HG03064 (cell line): ENCODE results near the gene HIC1.
A peak's percentile ranks its signal among the peaks of the same experiment; 100 is the strongest.

ENCODE experiments used
- ATAC-seq: cut with Tn5 transposase; IDR thresholded peaks from one replicate; pipeline ENCODE4 v1.9.1; 2021; ENCODE audit warnings: low read depth; ENCODE audit not compliant: unreplicated experiment

The HIC1 gene

GRCh38 chr17:2043785-2044184, 11.1 kb upstream of the HIC1 start:
- ATAC-seq = no peak

GRCh38 chr17:2044263-2044894, 10.5 kb upstream of the HIC1 start:
- ATAC-seq = no peak

DNA sequence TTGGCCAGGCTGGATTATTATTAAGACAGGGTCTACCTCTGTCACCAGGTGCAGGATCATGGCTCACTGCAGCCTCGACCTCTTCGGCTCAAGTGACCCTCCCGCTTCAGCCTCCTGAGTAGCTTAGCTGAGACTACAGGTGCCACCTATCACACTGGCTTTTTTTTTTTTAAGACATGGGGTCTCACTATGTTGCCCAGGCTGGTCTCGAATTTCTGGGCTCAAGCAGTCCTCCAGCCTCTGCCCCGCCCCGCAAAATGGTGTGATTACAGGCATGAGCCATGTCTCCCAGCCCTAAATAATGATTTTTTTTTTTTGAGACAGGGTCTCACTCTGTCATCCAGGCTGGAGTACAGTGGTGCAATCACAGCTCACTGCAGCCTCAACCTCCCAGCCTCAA, 7.3 kb upstream of the HIC1 start:
- no peak for ATAC-seq

DNA sequence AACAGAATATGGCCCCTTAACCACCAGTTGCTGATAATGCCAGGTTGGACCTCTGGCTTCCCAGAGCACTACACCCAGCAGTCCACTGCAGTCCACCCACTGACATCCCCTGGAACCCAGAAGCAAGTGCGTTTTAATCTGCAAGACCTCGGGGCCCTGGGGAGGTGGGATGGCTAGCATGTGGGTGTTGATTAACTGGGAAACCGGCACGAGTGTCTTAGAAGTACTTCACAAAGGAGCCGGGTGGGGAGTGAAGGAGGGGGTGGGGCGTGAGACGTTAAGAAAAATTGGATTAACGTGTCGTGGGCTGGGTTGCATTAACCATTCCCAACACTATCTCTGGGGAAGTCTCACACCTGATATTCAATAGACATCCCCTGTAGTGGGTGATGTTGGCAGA, 6.1 kb upstream of the HIC1 start:
- ATAC-seq = no peak

- ATAC-seq = peak; percentile 39
Observed at GRCh38 chr17:2049333-2050299, 5.3 kb upstream of the HIC1 start.

- ATAC-seq = no peak
Observed at GRCh38 chr17:2050300-2051060, 4.4 kb upstream of the HIC1 start.

DNA sequence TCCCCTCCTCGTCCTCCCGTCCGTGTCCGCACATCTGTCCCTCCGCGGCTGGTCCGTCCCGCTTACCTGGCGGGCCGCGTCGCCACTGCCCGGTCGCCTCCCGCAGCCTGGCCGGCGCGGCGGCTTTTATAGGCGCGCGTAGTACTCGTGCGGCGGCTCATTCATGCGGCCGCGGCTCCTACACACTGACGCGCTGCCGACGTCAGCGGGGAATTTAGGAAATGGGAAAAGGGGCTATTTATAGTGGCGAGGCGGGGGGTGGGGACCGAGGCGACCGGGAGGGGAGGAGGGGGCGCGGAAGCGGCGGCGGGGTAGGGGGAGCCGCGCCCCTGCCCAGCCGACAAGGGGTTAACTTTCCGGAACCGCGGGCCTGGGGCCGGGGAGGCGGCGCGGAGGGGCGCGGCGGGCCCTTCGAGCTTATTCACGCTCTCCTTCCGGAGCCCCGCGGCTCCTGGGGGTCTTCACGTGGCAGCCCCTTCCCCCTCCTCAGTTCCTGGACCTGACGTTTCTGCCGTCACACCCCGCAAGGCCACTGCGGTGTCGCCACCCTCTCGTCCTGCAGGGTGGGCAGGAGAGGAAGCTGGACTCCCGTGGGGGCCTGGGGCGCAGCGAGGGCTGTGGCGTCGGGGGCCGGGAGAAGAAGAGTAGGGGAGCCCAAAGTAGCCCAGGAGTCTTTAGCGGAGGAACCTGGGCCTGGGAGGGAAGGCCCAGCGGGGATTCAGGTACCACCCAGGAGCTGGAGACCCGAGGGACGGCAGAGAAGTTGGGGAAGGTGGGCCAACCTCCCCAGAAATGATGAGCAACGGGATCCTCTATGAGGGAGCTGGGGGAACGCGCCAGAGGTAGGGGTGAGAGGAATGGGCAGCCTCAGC, 3.6 kb upstream of the HIC1 start:
- ATAC-seq = no peak

- no peak for ATAC-seq
Observed at GRCh38 chr17:2051933-2052559, 2.9 kb upstream of the HIC1 start.

GRCh38 chr17:2053380-2054261, 1.3 kb upstream of the HIC1 start:
- ATAC-seq = no peak

DNA sequence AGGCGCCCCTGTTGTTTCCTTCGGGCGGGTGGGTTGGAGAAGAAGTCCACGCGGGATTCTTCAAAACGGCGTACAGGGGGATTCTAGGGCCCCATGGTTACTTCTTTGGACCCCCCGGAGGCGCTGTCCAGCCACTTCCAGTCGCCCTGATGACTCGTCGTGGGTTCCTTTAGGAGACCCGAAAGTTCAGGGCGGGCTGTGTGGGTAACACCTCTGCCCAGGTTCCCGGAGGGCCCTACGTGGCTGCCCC, 716 bp upstream of the HIC1 start:
- no peak for ATAC-seq

- ATAC-seq = no peak
Observed at GRCh38 chr17:2055292-2056205, 646 bp downstream of the HIC1 start.

DNA sequence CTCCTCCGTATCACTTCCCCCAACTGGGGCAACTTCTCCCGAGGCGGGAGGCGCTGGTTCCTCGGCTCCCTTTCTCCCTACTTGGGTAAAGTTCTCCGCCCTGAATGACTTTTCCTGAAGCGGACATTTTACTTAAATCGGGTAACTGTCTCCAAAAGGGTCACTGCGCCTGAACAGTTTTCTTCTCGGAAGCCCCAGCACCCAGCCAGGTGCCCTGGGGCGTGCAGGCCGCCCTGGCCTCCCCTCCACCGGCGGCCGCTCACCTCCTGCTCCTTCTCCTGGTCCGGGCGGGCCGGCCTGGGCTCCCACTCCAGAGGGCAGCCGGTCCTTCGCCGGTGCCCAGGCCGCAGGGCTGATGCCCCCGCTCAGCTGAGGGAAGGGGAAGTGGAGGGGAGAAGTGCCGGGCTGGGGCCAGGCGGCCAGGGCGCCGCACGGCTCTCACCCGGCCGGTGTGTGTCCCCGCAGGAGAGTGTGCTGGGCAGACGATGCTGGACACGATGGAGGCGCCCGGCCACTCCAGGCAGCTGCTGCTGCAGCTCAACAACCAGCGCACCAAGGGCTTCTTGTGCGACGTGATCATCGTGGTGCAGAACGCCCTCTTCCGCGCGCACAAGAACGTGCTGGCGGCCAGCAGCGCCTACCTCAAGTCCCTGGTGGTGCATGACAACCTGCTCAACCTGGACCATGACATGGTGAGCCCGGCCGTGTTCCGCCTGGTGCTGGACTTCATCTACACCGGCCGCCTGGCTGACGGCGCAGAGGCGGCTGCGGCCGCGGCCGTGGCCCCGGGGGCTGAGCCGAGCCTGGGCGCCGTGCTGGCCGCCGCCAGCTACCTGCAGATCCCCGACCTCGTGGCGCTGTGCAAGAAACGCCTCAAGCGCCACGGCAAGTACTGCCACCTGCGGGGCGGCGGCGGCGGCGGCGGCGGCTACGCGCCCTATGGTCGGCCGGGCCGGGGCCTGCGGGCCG, 1.6 kb downstream of the HIC1 start:
- no peak for ATAC-seq

DNA sequence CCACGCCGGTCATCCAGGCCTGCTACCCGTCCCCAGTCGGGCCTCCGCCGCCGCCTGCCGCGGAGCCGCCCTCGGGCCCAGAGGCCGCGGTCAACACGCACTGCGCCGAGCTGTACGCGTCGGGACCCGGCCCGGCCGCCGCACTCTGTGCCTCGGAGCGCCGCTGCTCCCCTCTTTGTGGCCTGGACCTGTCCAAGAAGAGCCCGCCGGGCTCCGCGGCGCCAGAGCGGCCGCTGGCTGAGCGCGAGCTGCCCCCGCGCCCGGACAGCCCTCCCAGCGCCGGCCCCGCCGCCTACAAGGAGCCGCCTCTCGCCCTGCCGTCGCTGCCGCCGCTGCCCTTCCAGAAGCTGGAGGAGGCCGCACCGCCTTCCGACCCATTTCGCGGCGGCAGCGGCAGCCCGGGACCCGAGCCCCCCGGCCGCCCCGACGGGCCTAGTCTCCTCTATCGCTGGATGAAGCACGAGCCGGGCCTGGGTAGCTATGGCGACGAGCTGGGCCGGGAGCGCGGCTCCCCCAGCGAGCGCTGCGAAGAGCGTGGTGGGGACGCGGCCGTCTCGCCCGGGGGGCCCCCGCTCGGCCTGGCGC, 2.4 kb downstream of the HIC1 start:
- ATAC-seq = no peak

DNA sequence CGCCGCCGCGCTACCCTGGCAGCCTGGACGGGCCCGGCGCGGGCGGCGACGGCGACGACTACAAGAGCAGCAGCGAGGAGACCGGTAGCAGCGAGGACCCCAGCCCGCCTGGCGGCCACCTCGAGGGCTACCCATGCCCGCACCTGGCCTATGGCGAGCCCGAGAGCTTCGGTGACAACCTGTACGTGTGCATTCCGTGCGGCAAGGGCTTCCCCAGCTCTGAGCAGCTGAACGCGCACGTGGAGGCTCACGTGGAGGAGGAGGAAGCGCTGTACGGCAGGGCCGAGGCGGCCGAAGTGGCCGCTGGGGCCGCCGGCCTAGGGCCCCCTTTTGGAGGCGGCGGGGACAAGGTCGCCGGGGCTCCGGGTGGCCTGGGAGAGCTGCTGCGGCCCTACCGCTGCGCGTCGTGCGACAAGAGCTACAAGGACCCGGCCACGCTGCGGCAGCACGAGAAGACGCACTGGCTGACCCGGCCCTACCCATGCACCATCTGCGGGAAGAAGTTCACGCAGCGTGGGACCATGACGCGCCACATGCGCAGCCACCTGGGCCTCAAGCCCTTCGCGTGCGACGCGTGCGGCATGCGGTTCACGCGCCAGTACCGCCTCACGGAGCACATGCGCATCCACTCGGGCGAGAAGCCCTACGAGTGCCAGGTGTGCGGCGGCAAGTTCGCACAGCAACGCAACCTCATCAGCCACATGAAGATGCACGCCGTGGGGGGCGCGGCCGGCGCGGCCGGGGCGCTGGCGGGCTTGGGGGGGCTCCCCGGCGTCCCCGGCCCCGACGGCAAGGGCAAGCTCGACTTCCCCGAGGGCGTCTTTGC, 3.1 kb downstream of the HIC1 start:
- no peak for ATAC-seq

DNA sequence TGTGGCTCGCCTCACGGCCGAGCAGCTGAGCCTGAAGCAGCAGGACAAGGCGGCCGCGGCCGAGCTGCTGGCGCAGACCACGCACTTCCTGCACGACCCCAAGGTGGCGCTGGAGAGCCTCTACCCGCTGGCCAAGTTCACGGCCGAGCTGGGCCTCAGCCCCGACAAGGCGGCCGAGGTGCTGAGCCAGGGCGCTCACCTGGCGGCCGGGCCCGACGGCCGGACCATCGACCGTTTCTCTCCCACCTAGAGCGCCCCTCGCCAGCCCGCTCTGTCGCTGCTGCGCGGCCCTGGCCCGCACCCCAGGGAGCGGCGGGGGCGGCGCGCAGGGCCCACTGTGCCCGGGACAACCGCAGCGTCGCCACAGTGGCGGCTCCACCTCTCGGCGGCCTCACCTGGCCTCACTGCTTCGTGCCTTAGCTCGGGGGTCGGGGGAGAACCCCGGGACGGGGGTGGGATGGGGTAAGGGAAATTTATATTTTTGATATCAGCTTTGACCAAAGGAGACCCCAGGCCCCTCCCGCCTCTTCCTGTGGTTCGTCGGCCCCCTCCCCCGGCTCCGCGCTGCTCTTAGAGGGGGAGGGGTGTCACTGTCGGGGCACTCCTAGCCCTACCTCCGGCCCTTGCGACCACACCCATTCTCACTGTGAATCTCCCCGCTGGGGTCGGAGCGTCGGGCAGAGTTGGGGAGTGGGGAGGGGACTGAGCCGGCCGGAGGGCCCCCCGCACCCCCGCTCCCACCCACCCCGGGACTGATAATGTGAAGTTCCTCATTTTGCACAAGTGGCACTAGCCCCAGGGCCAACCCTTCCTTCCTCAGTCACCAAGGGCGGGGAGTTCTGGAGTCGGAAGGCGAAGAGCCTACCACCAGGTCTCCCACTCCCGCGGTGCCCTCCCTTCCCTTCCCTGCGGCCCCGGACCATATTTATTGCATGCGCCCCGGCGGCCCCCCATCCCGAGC, 4.0 kb downstream of the HIC1 start:
- no peak for ATAC-seq
